ENCODE data around the gene CCL16.
"Not testable (repeated sequence)": the region's sequence is repeated elsewhere in the genome, so short reads cannot be mapped to it uniquely, and the experiment has no call there.

The CCL16 gene

DNA sequence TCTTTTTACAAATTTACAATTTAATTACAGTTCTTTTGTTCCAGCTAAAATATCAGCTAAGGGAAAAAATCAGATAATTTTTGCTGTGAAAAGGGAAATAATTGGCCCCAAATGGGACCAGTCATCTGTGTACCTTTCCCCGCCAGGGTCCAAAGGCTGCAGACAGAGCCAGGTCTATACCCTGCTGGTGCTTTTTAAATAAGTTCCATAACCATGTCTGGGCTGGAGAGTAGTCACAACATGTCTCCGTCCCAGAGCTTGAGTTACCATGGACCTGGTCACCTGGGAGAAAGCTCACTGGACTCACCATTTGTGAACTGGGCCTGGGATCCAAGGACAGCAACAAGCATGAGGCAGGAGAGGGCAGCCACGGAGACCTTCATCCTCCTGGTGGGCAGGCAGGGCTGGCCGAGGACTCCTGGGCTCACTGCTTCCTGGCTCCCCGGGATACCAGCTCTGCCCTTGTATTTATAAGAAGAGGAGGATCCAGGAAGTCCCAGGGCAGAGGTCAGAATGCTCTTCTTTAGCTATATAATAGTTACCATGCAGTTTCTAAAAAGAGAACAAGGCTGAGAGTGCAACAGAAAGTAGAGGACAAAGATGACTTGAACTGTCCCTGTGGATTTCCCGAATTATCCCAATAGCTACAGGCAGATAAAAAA is 19.9 kb upstream of the CCL16 start, which contains the start of gene CCL15:
Gene CCL15, minus strand, starts transcription at position 444 of the 662 bp plus-strand sequence. Its CDS starts 61 bp downstream, at position 383.
- TF ChIP-seq, protein P1, sequence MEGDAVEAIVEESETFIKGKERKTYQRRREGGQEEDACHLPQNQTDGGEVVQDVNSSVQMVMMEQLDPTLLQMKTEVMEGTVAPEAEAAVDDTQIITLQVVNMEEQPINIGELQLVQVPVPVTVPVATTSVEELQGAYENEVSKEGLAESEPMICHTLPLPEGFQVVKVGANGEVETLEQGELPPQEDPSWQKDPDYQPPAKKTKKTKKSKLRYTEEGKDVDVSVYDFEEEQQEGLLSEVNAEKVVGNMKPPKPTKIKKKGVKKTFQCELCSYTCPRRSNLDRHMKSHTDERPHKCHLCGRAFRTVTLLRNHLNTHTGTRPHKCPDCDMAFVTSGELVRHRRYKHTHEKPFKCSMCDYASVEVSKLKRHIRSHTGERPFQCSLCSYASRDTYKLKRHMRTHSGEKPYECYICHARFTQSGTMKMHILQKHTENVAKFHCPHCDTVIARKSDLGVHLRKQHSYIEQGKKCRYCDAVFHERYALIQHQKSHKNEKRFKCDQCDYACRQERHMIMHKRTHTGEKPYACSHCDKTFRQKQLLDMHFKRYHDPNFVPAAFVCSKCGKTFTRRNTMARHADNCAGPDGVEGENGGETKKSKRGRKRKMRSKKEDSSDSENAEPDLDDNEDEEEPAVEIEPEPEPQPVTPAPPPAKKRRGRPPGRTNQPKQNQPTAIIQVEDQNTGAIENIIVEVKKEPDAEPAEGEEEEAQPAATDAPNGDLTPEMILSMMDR (IDR thresholded peaks at IDR 0.05; ENCODE audit: low read length, missing control alignments) = no peak
- no peak within 1 kb of the TSS for H3K4me3 ChIP-seq (replicated peaks; ENCODE audit: low read depth, low read length)
- DNase-seq (ENCODE audit: low read depth) = no peak

DNA sequence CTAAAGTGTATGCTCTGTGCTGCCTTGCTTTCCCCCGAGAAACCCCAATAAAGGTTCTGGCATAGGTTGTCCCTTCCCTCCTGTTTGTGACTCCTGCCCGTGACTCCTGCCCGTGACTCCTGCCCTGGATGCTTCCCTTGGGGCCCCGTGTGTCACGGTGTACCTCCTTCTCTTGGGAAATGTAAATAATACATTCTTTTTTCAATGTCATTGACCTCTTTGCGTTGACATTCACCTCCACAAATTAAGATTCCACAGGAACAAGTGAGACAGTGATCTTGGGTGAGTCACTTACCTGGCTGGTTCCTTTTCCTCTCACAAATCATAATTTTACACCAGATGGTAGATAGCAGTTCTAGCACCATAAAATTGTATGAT is 19.4 kb upstream of the CCL16 start:
- DNase-seq (ENCODE audit: low read depth) = no peak
- H3K4me3 ChIP-seq (replicated peaks; ENCODE audit: low read depth, low read length) = no peak overlapping the region
- TF ChIP-seq, protein P1 (IDR thresholded peaks at IDR 0.05; ENCODE audit: low read length, missing control alignments) = no peak

DNA sequence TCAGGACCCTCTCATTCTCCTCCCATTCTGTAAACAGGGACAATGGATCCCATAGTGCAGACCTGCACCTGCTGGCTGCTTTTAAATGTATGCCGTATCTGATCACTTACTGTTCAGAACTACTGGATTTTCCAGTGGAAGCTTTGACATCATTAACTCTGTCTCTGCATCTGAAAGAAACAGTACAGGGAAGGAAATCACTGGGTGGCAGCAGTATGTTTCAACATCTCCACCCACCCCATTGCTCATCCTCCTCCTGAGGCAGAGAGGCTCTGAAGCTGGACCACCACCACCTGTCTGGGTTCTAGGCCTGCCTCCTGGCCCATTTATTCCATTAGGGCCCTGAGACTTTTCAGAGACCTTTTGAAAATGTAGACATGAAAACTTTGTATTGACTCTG is 17.5 kb upstream of the CCL16 start:
- no peak for DNase-seq (ENCODE audit: low read depth)
- no peak overlapping the region for H3K4me3 ChIP-seq (replicated peaks; ENCODE audit: low read depth, low read length)
- TF ChIP-seq, protein P1 (IDR thresholded peaks at IDR 0.05; ENCODE audit: low read length, missing control alignments) = no peak

DNA sequence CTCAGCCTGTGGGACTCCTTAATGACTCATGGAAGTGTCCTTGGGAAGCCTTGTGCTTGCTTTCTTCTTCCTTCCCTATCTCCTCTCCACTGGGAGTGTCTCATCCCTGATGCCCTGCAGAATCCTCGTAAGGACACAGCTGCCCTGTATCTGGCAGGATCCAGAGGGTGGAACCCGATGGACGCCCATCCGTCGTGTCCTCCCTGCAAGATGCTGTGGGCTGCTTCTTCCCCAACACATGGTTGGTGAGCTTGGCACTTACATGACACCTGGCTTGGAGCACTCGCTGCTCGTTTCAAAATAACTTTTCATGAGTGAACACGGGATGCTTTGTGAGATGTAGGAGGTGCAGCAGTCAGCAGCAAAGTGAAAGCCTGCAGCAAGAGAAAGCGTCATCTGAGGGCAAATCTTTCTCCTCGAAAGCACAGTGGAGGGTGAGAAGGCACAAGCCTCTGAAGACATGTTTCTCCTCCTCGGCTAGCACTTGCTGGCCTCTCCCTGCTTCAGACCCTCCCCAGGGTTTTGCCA is 16.8 kb upstream of the CCL16 start:
- no peak for DNase-seq (ENCODE audit: low read depth)
- no peak overlapping the region for H3K4me3 ChIP-seq (replicated peaks; ENCODE audit: low read depth, low read length)
- TF ChIP-seq, protein P1 (IDR thresholded peaks at IDR 0.05; ENCODE audit: low read length, missing control alignments) = no peak

DNA sequence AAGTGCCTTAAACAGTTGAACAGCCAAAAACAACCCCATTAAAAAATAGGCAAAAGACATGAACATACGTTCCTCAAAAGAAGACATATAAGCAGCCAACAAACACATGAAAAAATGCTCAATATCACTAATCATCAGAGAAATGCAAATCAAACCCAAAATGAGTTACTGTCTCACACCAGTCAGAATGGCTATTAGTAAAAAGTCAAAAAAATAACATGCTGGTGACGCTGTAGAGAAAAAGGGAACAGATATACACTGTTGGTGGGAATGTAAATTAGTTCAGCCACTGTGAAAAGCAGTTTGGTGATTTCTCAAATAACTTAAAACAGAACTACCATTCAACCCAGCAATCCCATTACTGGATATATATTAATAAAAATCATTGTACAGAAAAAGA is 14.0 kb upstream of the CCL16 start:
- not testable (repeated sequence) for H3K4me3 ChIP-seq (replicated peaks; ENCODE audit: low read depth, low read length)

DNA sequence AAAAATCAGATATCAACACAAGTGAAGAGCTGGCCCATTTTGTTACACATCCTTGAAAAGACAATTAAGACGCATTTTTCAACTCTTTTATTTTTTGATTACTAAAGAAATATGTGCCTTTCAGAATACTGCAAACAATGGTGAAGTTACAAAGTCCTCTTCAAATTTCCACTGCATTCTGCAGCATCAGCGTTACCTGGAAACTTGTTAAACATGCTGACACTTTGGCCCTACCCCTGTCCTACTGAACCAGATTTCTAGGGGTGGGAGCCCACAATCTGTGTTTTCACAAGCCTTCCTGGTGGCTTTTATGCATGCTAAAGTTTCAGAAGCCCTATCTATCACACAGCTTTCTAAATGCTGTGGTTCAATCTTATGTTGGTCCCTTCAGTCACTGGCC is 9.8 kb upstream of the CCL16 start:
- no peak overlapping the region for H3K4me3 ChIP-seq (replicated peaks; ENCODE audit: low read depth, low read length)
- DNase-seq (ENCODE audit: low read depth) = no peak
- TF ChIP-seq, protein P1 (IDR thresholded peaks at IDR 0.05; ENCODE audit: low read length, missing control alignments) = no peak

More for the DNA sequence above, 14.0 kb upstream of the CCL16 start:
- DNase-seq (ENCODE audit: low read depth) = not testable (repeated sequence)

DNA sequence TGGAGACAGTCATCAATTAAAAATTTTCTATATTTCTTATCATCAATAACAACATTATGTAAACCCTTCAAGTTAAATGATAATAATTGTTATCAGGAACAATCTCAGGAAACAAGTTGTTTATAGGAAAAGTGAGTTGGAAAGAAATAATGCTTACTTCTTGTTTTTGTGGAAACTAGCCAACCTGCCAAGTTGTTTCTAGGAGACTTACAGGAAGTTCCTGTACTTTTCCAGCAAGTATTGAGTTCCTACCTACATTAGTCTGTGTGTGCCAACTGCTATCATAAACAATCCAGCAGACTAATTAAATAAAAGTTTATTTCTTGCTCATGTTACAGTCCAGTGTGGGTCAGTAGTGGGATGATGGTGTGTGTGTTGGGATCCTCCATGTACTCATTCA is 6.9 kb upstream of the CCL16 start:
- DNase-seq (ENCODE audit: low read depth) = no peak
- TF ChIP-seq, protein P1 (IDR thresholded peaks at IDR 0.05; ENCODE audit: low read length, missing control alignments) = no peak
- no peak overlapping the region for H3K4me3 ChIP-seq (replicated peaks; ENCODE audit: low read depth, low read length)
